ENCODE data around the gene ZNF543. TPM values are rescaled to one million over a fixed set of nuclear protein-coding genes. Genes with fewer than 3 reads are reported as not detected.

The ZNF543 gene
- total and polyA plus RNA-seq, 2 of the 13 experiments (the other 11 are each of a cell fraction or from before 2014, with no cell fraction given), result 2.1 to 8.9 TPM

- TF ChIP-seq DMTF1 (CRISPR knock-in tag; IDR thresholded peaks at IDR 0.05), result no peak
- TF ChIP-seq ZNF205 (CRISPR knock-in tag; IDR thresholded peaks at IDR 0.05), result peak; percentile 30; the same call in 1 of the 2 replicates
- TF ChIP-seq ZSCAN25 (CRISPR knock-in tag; IDR thresholded peaks at IDR 0.05), result 0 out of 2 replicates have a peak, but pooled peaks have one; percentile 12
- TF ChIP-seq ZBTB43 (CRISPR knock-in tag; conservative IDR thresholded peaks at IDR 0.05), result no peak
- peak; percentile 34; the same call in 1 of the 2 replicates for TF ChIP-seq PHF21A (CRISPR knock-in tag; IDR thresholded peaks at IDR 0.05)
- no peak for TF ChIP-seq ZNF660 (CRISPR knock-in tag; IDR thresholded peaks at IDR 0.05; ENCODE audit: borderline replicate concordance, low read depth)
- no peak for TF ChIP-seq MBD4 (IDR thresholded peaks at IDR 0.05; ENCODE audit: borderline replicate concordance, low read length)
- no peak for TF ChIP-seq ATF6 (CRISPR knock-in tag; conservative IDR thresholded peaks at IDR 0.05)
- no peak for TF ChIP-seq DZIP1 (CRISPR knock-in tag; IDR thresholded peaks at IDR 0.05)
- no peak; the same call in 1 of the 2 replicates for TF ChIP-seq CCDC6 (CRISPR knock-in tag; IDR thresholded peaks at IDR 0.05)
- 0 out of 2 replicates have a peak, but pooled peaks have one; percentile 51 for TF ChIP-seq ZC3H4 (CRISPR knock-in tag; IDR thresholded peaks at IDR 0.05; ENCODE audit: borderline replicate concordance)
- no peak; the same call in 1 of the 2 replicates for TF ChIP-seq ZNF33A (CRISPR knock-in tag; IDR thresholded peaks at IDR 0.05; ENCODE audit: borderline replicate concordance)
- TF ChIP-seq TBP (CRISPR knock-in tag; IDR thresholded peaks at IDR 0.05), result 0 out of 2 replicates have a peak, but pooled peaks have one; percentile 55
- TF ChIP-seq MTA1 (CRISPR knock-in tag; IDR thresholded peaks at IDR 0.05; ENCODE audit: borderline replicate concordance), result peak; percentile 62; the same call in 1 of the 2 replicates
- peak; percentile 79 for TF ChIP-seq SALL1 (CRISPR knock-in tag; IDR thresholded peaks at IDR 0.05)
- TF ChIP-seq MXD1 (CRISPR knock-in tag; IDR thresholded peaks at IDR 0.05), result peak; percentile 76; the same call in 1 of the 2 replicates
- peak; percentile 63; the same call in 1 of the 2 replicates for TF ChIP-seq ZNF891 (CRISPR knock-in tag; IDR thresholded peaks at IDR 0.05)
- no peak for TF ChIP-seq ZNF619 (CRISPR knock-in tag; IDR thresholded peaks at IDR 0.05)
- TF ChIP-seq ZNF337 (CRISPR knock-in tag; IDR thresholded peaks at IDR 0.05; ENCODE audit: borderline replicate concordance, low read depth), result no peak
- TF ChIP-seq TOPORS (CRISPR knock-in tag; IDR thresholded peaks at IDR 0.05), result 0 out of 2 replicates have a peak, but pooled peaks have one; percentile 30
Observed at GRCh38 chr19:57280165-57280961, 39.9 kb upstream of the ZNF543 start, which contains the start of gene ZNF460 (continued).
